ENCODE measurements around the gene COL1A1.

COL1A1 gene

GRCh38 chr17:50186661-50187393, 14.6 kb downstream of the COL1A1 start:
- no peak for DNase-seq (ENCODE audit: low spot score)

DNA sequence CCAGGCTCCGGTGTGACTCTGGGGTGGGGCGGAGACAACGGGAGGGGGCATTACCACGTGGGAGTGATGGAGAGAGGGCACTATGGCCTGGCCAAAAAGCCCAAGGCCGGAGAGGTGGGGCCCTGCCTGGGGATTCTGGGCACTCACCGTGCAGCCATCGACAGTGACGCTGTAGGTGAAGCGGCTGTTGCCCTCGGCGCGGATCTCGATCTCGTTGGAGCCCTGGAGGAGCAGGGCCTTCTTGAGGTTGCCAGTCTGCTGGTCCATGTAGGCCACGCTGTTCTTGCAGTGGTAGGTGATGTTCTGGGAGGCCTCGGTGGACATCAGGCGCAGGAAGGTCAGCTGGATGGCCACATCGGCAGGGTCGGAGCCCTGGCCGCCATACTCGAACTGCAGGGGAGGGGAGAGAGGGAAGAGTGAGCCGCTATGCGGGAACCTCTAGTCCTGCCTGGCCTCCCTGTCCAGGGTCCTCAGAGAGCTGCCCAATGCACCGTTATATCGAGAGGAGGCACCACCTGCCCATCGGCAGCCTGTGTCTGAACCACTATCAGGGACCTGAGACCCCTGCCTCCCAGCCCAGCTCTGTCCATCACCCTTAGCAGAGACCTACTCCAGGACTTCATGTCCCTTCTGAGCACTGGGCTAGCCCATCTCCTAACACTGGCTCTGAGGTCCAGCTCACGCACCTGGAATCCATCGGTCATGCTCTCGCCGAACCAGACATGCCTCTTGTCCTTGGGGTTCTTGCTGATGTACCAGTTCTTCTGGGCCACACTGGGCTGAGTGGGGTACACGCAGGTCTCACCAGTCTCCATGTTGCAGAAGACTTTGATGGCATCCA, 15.6 kb downstream of the COL1A1 start:
- no peak for DNase-seq (ENCODE audit: low spot score)

- no peak for DNase-seq (ENCODE audit: low spot score)
Measured at GRCh38 chr17:50184611-50185398, 16.6 kb downstream of the COL1A1 start.

DNA sequence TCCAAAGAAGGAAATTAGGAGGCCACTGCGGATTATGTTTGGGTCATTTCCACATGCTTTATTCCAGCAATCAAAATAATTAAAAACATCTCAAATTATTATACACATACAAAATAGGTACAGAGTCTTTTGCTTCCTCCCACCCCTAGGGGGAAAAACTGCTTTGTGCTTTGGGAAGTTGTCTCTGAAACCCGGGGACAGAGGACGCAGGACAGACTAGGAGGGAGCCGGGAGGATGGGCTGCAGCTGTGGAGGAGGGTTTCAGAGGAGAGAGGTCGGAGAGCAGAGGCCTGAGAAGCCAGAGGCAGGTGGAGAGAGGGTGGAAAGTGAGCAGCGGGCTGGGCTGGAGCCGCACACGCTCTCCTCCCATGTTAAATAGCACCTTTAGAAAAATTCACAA, 17.4 kb downstream of the COL1A1 start:
- no peak for DNase-seq (ENCODE audit: low spot score)

DNA sequence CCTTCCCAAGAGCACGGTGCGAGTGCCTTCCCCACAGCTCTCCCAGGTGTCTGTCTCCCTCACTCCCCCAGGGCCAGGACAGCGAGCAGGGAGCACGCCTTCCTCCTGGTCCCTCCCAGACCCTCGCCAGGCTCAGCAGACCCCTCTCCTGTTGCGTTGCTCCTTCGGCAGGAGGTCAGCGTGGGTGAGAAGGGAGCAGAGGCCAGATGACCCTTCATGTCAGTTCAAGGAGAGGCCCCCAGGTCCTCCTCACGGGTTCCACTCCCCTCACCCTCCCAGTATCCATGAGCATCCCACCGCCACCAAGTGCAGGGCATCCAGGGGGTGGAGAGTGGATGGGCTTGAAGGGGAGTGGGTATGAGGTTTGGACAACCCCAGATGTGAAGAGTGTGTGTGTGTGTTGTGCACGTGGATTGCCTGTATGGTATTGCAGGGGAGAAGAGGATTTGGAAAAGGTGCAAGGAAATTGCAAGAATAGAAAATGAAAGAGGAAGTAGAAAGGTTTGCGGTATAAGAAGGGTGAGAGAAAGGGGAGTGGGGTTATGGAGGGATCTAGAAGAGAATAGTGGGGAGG, 17.9 kb downstream of the COL1A1 start:
- no peak for DNase-seq (ENCODE audit: low spot score)

DNA sequence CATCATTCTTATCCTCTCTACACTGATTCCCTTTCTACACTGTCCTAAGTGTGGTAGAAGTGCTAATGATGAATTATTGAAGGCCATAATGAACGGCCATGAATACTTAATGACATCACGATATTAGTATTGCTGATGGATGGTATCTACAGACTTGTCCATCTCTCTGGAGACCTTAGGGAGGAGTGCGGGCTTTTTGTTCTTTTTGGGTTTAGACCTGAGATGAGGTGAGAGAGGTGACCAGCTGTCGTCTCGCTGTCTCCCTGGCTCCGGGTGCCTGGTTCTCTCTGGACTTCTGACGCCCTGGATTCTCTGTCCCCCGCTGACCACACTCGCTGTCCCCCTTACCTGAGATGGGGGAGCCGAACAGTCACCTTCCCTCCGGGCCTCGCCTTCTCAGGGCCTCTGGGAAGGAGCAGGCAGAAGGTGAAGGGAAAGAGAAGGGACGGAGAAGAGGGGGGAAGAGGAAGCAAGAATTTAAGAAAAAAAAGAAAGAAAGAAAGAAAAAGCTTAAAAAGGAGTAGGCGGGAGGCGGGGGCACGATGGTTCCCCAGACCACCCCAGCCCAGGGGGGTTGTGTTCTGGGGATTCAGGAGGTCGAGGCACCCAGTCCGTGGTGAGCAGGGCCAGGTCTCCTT, 18.5 kb downstream of the COL1A1 start:
- no peak for DNase-seq (ENCODE audit: low spot score)

- DNase-seq (ENCODE audit: low spot score) = no peak
Measured at GRCh38 chr17:50181591-50182560, 19.6 kb downstream of the COL1A1 start.

- DNase-seq (ENCODE audit: low spot score) = no peak
Measured at GRCh38 chr17:50181144-50181543, 20.3 kb downstream of the COL1A1 start.

- no peak for DNase-seq (ENCODE audit: low spot score)
Measured at GRCh38 chr17:50180620-50181019, 20.8 kb downstream of the COL1A1 start.

DNA sequence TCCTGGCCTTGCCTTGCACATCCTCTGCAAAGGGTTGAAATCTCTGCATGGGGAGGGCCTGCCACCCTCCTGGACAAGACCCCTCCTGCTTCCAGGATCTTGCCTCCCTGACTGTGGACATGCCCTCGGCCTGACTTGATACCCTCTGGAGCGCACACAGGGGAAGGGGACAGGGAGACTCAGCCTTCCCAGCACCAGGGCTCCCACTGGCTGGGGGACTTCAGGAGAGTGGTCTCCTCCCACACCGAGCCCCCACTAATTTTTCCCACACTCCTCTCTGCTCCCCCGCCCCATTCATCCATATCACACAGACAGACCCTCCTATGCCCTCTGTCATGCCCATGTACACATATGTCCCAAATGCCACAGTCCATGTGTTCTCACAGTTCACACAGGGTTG, 21.3 kb downstream of the COL1A1 start:
- no peak for DNase-seq (ENCODE audit: low spot score)

DNA sequence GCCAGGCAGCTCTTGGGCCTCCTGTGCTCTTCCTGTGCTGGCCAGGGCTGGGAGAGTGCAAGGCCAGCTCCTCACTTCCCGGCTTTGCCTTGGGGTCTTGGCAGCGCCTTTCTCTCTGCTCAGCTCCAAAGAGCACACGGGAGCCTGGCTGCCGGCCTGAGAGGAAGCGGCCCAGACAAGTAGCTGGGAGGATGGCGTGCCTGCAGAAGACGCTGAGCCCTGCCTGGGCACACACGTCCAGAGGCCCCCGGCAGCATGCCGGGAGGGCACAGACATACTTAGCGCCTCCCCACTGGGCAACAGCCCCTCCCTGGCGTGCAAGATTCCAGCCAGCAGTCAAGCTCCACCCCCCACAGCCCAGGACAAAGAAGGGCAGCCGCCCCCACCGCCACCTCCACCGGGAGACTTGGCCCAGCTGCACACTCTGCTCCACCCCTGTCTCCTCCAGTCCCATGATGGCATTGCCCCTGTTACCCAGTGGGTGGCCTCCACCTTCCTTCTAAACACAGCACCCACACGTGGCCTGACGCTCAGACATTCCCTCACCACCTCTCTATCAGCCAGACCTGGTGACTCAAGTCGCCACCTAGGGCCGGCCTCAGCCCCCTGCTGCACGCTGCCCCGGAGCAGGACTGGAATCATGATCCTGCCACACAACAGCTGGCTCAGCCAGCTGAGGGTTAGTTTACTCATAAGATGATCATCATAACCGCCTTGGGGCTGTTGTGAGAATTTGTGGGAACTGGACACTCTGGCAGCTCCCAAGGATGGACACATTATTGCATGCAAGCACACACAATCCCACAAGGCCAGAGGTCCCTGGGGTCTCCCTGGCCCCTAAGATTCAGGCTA, 23.2 kb downstream of the COL1A1 start:
- peak; percentile 55 for DNase-seq (ENCODE audit: low spot score)

DNA sequence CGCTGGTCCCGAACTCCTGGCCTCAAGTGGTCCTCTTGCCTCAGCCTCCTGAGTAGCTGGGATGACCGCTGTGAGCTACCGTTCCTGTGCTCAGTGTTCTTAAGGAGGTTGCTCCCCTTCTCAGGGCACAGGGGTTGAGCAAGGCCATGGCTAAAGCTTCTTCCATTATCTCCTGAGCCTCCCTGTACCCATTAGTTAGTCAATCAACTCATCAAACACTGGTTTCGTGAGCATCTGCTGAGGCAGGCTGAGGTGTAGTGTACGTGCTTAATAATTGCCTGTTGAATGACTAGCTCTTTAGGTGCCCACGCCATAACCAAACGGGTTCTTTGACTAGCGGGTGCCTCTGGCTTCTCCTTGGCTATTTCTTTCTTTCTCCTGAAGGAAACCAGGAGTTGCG, 24.0 kb downstream of the COL1A1 start:
- DNase-seq (ENCODE audit: low spot score) = no peak

DNA sequence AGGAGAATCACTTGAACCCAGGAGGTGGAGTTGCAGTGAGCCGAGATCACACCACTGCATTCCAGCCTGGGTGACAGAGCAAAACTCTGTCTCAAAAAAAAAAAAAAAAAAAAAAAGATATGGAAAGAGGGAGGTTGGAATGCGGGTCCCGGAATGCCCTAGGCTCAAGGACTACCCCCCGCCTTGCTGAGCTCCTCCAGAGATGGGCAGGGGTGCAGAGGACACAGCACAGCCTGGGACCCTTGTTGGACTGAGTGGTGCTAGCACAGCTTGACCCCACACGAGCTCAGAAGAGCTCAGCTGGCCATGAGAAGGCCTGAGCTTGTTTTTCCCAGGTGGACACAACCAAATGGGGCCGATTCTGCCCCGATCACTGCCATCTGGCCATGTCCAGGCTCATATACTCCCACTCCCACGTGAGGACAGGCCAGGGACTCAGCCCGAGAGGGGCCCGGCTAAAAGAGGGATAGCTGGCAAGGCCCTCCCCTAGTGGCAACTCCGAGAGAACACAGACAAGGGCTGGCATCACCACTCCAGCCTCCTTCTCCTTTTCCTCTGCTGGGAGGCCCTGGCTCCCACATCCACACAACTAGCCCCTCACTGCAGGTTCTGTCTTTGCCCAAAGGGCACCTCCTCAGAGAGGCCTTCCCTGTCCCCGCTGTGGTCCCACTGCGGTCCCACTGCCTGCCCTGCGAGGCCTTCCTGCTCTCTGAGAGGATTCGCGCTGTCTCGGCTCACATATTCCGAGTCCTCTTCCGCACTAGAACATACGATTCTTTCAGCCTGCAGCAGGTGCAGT, 24.7 kb downstream of the COL1A1 start:
- DNase-seq (ENCODE audit: low spot score) = no peak

DNA sequence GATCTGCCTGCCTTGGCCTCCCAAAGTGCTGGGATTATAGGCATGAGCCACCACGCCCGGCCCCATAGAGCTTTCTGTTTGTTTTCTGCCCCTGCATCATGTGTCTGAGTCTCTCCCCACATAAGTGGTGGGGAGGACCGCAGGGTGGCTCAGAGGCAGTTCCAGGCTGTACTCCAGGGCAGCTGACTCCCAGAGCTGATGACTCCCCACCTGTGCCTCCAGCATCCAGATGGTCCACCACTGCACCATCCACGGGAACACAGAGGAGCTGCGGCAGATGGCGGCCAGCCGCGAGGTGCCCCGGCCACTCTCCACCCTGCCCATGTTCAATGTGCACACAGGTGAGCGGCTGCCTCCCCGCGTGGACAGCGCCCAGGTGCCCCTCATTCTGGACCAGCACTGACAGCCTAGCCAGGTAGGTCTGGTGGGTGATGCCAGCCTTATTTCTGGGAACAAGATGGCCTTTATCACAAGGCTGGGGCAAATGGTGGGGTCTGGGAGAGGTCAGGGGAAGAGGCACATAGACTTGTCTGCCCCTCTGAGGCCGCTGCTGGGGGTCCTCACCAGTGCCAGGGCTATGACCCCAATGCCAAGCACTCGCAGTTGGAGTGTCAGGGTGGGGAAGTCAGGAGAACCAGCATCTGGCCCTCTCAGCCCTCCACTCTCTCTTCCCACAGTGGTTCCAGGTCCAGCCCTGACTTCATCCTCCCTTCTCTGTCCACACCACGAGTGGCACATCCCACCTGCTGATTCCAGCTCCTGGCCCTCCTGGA, 26.2 kb downstream of the COL1A1 start:
- no peak for DNase-seq (ENCODE audit: low spot score)

GRCh38 chr17:50174444-50174843, 27.0 kb downstream of the COL1A1 start:
- DNase-seq (ENCODE audit: low spot score) = no peak

DNA sequence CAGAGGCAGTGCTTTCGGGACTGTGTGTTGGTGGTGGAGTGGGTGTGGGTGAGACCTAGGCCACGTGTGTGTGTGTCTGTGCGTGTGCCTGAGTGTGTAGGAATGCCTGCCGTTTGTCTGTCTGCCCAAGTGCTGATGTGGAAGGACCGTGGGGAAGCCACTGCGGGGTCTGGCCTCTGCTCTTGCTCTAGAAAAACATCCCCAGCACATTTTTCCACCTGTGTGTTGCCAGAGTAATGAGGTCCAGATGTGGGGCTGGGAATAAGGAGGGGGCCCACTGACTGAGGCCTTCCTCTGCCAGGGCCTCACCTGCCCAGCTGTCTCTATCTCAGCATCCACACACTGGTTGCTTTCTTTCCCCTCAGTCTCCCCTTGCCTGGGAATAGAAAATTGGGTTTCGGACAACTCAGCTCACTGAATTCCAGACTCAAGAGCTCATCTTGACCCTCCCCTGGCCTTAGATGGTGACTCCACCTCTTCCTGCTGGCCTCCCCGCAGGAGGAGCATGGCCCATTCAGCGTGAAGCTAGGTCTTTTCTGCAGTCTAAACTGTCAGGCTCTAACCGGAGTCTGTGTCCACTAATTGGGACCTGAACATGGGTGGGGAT, 28.0 kb downstream of the COL1A1 start:
- DNase-seq (ENCODE audit: low spot score) = no peak

GRCh38 chr17:50172936-50173334, 28.5 kb downstream of the COL1A1 start:
- DNase-seq (ENCODE audit: low spot score) = no peak

DNA sequence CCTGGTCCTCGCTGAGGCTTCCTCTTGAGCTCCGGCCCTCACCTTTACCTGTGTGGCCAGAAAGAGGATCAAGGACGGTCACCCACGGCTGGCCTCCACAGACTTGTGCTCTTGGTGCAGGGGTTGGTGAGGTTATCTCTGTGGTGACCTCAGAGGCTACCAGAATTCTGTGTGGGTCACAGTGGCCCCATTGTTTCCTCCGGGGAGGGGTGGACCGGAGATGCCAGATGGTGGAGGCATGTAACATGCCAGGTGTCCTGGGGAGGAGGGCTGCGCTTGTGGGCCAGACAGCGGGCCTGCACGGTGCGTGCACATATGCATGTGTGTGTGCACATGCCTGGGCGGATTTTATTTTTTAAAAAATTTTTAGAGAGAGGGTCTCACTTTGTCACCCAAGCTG, 29.3 kb downstream of the COL1A1 start:
- no peak for DNase-seq (ENCODE audit: low spot score)
